ENCODE measurements around the gene TRIOBP.
"Not testable (repeated sequence)": the region's sequence is repeated elsewhere in the genome, so short reads cannot be mapped to it uniquely, and the experiment has no call there.

TRIOBP gene

DNA sequence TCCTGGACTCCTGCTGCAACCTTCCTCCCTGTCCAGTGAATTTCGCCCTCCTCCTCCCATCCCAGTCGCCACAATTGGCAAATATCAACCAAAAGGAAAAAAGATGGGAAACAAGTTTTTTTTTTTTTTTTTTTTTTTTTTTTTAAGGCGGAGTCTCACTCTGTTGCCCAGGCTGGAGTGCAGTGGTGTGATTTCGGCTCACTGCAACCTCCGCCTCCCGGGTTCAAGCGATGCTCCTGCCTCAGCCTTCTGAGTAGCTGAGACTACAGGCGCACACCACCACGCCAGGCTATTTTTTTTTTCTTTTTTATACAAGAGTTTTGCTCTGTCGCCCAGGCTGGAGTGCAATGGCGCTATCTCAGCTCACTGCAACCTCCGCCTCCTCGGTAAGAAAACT lies 590 bp upstream of the TRIOBP start:
- not testable (repeated sequence) for DNase-seq

DNA sequence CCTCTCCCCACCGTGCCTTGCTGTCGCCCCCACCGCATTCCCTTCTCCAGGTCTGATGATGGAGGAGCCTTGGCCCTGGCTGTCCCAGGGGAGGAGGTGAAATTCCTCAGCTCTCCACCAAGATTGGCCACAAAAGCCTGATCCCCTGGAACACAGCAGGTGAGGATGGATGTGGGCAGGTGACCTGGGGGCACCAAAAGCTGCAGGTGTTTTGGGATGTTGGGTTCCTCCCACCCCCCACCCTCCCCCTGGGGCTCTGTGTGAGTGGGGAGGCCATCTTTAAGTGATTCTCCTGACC lies 639 bp downstream of the TRIOBP start:
- DNase-seq, result no peak

DNA sequence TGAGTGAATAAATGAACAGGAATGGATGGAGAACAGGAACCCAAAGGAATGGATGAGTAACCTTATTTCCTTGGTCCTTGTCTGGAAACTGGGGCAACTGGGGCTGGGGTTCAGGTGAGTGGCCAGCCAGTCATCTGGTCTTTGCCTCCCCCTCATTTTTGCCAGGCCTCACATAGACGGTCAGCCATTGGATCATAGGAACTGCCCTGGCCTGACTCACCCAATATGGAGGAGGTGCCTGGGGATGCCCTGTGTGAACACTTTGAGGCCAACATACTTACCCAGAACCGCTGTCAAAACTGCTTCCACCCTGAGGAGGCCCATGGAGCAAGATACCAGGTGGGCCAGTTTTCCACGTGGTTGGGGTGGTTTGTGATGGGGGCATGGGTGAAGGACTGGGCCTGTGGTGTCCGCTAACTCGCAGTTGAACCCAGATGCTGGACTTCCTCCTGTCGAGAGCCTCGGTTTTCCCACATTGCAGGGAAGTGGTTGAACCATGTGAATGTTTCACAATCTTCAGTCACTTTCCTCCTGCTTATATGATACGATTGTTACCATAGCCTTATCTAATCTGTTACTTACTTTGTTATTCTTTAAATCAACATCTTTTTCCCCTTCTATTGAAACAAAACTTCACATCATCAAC lies 4.4 kb downstream of the TRIOBP start:
- DNase-seq, result no peak

DNA sequence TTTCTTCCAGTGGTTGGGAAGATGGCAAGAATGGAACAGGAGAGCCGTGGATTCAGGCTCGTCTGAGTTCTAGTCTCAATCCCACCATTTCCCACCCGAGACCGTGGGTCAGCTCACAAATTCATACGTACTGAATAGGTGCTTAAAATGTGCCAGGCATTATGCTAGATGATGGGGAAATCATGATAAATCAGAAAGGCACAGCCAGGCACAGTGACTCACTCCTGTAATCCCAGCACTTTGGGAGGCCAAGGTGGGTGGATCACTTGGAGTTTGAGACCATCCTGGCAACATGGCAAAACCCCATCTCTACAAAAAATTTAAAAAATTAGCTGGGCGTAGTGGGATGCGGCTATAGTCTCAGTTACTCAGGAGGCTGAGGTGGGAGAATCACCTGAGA lies 7.1 kb downstream of the TRIOBP start:
- DNase-seq, result no peak

DNA sequence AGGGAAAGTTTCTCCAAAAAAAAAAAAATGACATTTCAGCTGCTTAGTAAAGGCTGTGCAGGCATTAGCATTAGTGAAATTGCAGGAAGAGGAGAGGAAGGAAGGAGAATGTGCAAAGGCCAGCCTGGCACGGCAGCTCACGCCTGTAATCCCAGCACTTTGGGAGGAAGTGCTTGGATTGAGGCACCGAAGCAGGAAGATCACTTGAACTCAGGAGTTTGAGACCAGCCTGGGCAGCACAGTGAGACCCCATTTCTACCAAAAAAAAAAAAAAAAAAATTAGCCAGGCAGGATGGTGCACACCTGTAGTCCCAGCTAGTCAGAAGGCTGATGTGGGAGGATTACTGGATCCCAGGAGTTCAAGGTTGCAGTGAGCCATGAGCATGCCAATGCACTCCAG lies 7.8 kb downstream of the TRIOBP start:
- no peak for DNase-seq

DNA sequence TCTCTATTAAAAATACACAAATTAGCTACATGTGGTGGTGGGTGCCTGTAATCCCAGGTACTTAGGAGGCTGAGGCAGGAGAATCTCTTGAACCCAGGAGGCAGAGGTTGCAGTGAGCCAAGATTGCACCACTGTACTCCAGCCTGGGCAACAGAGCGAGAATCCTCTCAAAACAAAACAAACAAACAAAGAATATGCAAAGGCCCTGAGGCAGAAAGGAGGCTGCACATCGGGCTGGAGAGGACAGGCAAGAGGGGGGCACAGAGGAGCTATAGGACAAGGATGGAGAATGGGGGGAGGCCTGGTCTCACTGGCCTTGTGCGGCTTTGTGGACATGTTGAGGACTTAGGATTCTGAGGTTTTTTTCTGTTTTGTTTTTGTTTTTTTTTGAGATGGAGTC lies 8.4 kb downstream of the TRIOBP start:
- DNase-seq, result no peak

DNA sequence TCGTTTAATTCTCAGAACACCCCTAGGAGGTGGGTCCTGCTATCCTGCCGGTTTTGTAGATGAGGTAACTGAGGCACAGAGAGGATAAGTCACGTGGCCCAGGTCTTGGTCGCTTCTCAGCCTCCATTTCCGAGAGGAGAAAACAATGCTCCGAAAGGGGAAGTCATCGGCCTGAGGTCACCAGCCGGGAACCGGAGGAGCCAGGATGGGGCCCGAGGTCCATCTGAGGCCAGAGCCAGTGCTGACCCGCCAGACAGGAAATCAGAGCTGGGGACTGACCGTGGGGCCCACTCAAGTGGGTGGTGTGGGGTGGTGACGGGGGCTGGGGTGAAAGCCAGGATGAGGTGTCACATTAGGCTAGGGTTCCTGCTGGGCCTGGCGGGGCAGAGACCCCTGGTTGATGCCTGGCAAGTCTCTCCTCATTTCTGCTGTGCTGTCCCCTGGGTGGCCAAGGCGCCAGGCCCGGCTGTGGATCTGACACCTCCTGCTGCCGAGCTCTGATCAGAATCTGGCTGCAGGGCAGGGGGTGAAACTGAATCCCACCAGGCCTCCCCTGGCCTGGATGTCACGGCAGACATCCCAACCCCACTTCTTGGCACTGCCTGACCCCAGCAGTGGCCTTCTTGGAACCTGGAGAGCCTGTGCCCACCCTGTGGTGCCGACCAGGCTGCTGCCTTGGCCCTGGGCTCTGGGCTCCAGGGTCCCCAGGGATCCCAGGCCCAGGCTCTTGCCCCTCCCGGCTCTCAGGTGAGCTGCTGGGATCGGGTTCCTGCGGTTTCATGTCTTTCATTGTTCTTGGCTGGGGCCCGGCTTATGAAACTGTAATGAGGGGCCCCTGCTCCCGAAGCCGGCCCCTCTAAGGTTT lies 12.0 kb downstream of the TRIOBP start:
- no peak for DNase-seq

DNA sequence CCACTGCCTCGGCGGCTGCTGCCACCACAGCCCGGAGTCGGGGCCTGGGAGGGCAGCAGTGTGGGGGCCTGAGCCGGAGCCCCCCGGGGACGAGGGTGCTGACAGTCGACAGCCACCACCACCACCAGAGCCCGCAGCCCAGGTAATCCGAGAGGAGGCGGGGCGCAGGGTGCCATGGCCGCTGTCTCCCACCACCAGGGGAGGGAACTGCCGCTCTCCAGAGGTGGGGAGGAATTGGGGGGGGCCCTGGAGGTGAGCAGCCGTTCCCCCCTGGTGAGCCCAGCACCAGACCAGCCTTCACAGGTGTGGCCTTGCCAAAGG lies 12.6 kb downstream of the TRIOBP start:
- no peak for DNase-seq

DNA sequence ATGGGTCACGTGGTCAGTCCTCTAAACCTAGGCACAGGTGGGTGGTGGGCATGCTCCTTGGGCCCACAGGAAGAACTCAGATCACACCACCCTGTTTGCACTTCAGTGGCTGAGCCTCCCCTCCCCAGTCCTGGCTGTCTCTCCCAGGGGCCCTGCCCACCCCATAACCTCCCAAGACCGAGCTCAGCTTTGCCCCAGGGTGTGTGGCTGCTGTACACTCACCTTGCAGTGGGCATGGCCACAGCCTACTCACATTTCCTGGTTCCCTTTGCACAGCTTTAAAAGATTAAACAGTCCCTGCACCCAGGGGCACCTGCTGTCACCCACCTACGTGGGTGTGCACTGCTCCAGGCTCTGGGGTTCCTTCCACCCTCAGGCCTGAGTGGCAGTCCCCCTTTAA lies 13.8 kb downstream of the TRIOBP start:
- DNase-seq, result no peak

DNA sequence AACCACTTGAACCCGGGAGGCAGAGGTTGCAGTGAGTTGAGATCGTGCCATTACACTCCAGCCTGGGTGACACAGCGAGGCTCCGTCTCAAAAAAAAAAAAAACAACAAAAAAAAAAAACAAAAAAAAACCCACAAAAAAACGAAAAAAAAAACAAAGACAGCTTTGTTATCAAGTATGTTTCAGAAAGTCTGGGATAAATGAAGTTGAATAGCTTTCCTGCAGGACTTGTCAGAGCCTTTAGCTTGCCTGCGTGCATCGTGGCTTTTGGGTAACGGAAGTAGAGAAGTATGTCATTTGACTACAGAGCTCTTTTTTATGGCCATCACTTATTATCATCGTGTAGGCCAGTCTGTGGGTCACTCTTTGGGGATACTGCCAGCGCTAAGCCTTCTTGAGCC lies 14.6 kb downstream of the TRIOBP start:
- no peak for DNase-seq

DNA sequence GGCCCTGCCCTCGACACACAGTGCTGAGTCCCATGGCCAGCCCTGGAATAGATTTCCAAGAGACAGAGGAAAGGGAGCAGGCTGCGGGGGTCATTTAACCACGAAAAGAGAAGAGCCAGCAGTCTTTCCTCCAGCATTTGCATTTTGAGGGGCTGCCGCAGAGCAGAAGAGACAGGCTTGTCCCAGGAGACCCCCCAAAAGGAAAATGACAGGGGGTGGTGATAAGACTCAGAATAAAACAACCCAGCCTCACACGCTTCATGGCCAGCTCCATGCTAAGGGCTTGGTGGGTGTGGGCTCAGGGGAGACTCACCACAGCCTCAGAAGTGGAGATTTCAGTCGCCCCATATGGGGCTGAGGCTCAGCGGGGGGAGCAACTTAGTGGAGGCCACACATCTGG lies 16.9 kb downstream of the TRIOBP start:
- no peak for DNase-seq

DNA sequence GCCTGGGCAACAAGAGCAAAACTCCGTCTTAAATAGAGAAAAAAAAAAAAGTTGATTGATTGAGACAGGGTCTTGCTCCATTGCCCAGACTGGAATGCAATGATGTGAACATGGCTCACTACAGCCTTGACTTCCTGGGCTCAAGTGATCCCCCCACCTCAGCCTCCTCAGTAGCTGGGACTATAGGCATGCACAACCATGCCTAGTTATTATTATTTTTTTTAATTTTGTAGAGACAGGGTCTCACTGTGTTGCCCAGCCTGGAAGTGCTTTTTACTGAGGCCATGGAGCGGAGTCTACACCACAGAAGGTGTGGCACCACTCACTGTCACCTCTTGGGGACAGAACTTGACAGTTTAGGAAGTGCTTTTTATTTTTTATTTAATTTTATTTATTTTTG lies 17.8 kb downstream of the TRIOBP start:
- DNase-seq, result no peak

DNA sequence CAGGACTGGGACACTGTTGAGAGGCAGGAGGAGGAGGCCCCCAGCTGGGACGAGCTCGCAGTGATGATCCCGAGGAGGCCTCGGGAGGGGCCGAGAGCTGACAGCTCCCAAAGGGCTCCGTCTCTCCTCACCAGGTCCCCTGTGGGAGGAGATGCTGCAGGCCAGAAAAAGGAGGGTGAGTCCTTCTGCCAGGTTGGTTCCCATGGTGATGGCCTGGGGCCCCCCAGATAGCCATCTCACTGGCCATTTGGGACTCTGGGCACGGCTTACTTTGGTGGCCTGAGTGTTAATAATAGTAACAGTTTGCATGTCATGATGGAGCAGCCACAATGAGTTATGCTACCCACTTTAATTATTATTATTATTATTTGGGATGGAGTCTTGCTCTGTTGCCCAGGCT lies 18.9 kb downstream of the TRIOBP start:
- DNase-seq, result no peak

DNA sequence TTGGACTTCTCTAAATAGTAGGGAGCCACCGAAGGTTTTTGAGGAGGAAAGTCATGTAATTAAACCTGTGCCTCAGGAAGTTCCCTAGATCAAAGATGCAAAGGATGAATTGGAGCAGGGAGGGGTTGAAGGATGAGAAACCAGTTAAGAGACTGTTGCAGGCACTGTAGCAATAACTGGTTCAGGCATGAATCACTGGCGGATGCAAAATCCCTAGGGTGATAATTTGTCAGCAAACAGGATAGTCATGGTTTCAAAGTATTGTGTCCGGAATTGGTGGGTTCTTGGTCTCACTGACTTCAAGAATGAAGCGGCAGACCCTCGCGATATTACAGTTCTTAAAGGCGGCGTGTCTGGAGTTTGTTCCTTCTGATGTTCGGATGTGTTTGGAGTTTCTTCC lies 19.9 kb downstream of the TRIOBP start:
- DNase-seq, result no peak

DNA sequence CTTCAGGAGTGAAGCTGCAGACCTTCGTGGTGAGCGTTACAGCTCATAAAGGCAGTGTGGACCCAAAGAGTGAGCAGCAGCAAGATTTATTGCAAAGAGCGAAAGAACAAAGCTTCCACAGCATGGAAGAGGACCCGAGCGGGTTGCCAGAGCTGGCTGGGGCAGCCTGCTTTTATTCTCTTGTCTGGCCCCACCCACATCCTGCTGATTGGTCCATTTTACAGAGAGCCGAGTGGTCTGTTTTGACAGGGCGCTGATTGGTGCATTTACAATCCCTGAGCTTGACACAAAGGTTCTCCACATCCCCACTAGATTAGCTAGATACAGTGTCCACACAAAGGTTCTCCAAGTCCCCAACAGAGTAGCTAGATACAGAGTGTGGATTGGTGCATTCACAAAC lies 20.4 kb downstream of the TRIOBP start:
- DNase-seq, result not testable (repeated sequence)

DNA sequence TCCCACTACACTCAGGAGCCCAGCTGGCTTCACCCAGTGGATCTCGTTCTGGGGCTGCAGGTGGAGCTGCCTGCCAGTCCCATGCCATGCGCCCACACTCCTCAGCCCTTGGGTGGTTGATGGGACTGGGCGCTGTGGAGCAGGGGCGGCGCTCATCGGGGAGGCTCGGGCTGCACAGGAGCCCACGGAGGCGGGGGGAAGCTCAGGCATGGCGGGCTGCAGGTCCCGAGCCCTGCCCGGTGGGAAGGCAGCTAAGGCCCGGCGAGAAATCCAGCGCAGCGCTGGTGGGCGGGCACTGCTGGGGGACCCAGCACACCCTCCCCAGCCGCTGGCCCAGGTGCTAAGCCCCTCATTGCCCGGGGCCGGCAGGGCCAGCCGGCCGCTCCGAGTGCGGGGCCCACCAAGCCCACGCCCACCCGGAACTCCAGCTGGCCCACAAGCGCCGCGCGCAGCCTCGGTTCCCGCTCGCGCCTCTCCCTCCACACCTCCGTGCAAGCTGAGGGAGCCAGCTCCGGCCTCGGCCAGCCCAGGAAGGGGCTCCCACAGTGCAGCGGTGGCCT lies 21.0 kb downstream of the TRIOBP start:
- not testable (repeated sequence) for DNase-seq

DNA sequence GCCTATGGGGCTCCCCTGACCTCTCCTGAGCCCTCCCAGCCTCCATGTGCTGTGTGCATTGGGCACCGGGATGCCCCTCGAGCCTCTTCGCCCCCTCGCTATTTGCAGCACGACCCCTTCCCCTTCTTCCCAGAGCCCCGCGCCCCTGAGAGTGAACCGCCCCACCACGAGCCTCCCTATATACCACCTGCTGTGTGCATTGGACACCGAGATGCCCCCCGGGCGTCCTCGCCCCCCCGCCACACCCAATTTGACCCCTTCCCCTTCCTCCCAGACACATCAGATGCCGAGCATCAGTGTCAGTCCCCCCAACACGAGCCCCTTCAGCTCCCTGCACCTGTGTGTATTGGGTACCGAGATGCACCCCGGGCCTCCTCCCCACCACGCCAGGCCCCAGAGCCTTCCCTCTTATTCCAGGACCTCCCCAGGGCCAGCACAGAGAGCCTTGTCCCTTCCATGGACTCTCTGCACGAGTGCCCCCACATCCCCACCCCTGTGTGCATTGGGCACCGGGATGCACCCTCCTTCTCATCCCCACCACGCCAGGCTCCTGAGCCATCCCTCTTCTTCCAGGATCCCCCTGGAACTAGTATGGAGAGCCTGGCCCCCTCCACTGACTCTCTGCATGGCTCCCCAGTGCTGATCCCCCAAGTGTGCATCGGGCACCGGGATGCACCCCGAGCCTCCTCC lies 28.8 kb downstream of the TRIOBP start:
- DNase-seq, result no peak

DNA sequence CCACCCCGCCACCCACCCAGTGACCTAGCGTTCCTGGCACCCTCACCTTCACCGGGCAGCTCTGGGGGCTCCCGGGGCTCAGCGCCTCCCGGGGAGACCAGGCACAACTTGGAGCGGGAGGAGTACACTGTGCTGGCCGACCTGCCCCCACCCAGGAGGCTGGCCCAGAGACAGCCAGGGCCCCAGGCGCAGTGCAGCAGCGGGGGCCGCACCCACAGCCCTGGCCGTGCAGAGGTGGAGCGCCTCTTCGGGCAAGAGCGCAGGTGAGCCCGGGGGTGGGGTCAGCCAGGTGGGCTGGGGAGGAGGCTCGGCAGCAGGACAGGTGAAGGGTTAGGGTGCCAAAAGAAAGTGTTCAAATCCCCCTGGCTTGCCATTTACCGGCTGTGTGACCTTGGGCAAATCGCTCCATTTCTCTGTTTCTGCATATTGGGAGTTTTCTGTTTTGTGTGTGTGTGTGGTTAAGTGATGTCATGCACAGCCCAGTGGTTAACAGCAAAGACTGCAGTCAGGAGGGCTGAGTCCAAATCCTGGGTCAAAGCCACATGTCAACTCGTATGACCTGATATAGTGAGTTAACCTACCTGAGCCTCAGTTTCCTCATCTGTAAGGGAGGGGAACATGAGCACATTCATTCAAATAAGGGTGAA lies 29.5 kb downstream of the TRIOBP start:
- DNase-seq, result no peak

DNA sequence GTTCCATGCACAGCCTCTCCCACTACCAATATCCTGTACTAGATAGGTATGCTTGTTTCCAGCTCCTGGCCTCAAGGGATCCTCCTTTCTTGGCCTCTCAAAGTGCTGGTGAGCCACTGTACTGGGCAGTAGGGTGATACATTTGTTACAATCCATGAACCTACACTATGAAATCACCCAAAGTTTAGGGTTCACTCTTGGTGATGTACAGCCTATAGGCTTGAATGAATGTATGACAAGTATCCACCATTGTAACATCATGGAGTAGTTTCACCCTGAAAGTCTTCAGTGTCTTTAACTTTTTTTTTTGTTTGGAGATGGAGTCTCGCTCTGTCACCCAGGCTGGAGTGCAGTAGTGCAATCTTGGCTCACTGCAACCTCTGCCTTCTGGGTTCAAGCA lies 31.8 kb downstream of the TRIOBP start:
- DNase-seq, result no peak

DNA sequence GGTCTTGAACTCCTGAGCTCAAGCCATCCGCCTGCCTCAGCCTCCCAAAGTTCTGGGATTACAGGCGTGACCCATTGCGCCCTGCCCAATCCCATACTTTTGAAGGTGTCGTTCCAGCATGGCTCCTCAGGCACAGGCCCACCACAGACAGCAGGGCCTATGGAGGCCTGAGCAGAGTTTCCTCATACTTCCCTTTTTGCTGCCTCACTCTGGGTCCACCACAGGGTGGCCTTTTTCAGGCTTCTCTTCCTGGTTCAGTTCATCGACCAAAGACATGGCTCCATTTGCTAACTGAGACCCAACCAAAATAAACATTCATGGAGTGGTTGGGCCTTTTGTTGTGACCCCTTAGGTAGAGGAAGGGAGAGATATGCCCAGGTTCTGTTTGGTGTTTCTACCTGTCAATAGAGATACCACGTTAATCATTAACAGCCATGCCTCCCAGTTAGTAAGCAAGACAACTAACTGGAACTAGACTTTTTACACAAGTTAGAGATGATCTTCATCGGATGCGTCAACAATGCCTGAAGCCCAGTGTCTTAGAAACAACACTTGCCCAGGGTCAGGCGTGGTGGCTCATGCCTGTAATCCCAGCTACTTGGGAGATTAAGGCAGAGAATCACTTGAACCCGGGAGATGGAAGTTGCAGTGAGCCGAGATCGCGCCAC lies 35.1 kb downstream of the TRIOBP start:
- no peak for DNase-seq

DNA sequence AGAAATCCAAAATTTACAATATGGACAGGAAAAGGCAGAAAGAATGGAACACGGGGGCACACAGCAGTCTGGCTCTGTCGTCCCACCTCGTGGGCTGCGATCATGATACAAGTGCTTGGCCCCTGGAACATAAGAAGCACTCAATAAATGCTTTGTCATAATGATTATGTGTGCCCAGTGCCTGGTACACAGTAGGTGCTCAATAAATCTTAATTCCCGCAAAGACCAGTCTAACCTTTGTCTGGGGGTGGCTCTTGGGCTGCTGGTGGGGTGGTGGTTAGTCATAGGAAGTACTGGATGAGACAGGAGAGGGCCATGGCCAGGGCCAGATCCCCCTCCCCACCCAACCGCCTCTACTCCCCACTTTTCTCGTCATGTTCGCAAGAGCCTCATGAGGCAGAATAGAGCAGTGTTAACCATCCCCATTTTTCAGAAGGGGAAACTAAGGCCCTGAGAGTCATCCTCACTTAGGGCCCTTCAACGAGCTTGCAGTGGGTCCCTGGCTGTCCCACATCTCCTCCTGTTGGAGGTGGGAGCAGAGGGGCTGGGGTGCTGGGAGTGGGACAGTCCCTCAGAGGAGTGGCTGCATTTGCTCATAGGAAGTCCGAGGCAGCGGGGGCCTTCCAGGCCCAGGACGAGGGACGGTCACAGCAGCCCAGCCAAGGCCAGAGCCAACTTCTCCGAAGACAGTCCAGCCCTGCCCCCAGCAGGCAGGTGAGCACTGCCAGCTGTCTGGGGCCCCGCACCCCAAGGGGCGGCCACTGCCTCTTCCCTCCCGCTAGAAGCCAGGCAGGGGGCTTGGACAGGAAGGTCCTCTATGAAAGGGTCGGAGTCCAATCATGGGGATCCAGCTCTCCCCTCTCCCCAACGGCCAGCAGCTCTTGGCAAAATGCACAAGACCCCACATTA lies 36.1 kb downstream of the TRIOBP start:
- DNase-seq, result no peak

Data from central memory CD4-positive, alpha-beta T cell (primary cell).